Colonic mucosa (tissue), 4 donors: ENCODE data around the gene DCXR. TPM values are rescaled to one million over a fixed set of nuclear protein-coding genes. Genes with fewer than 3 reads are reported as not detected.

ENCODE experiments used
- DNase-seq: peaks from one replicate; pipeline ENCODE4 v3.0.0-alpha.2; 2020
- H3K27ac ChIP-seq: fragments of 200-600 bp; one replicate; pipeline ENCODE4 v1.8.0; 2021
- H3K27me3 ChIP-seq: fragments of 200-600 bp; one replicate; pipeline ENCODE4 v1.8.0; 2021
- H3K36me3 ChIP-seq: fragments of 200-600 bp; one replicate; pipeline ENCODE4 v1.8.0; 2021
- H3K4me1 ChIP-seq: fragments of 200-600 bp; one replicate; pipeline ENCODE4 v1.8.0; 2021; ENCODE audit warnings: mild to moderate bottlenecking
- H3K4me3 ChIP-seq: fragments of 200-600 bp; one replicate; pipeline ENCODE4 v1.8.0; 2021
- H3K9ac ChIP-seq, 2 donors: one replicate each; pipeline ENCODE4 v1.7.0; 2013; ENCODE audit warnings: control low read depth in 2 of 2, low read depth in 2 of 2, low read length in 2 of 2
- H3K9me3 ChIP-seq: fragments of 200-600 bp; one replicate; pipeline ENCODE4 v1.8.0; 2021
- intact Hi-C: fragments of 100-400 bp; cut with DNase I; formaldehyde crosslinking; loops from one replicate; pipeline ENCODE4 v1.14.1; 2022
- total RNA-seq, 2 donors: library from RNA; stranded (reverse); fragmentation: NEBNext Ultra II Directional in 1 of 2; extraction: Animal tissue kit (Norgen Biotek cat#: 25700) in 1 of 2; gene quantifications; one replicate each; pipeline ENCODE4 v1.2.1, GENCODE V29; 2021
- TF ChIP-seq, protein P1 (sequence below): fragments of 200-600 bp; IDR thresholded peaks from one replicate; pipeline ENCODE4 v1.8.0; 2022; ENCODE audit warnings: antibody characterized with exemption, mild to moderate bottlenecking
- donor health status: healthy.
- donor health status: DM: no; HTN: no; CAD: no.
- donor health status: DM: no; HTN: no; CAD: no.

DCXR gene
- total RNA-seq, 2 donors from 2014 or later, result 115 to 183 TPM

DNA sequence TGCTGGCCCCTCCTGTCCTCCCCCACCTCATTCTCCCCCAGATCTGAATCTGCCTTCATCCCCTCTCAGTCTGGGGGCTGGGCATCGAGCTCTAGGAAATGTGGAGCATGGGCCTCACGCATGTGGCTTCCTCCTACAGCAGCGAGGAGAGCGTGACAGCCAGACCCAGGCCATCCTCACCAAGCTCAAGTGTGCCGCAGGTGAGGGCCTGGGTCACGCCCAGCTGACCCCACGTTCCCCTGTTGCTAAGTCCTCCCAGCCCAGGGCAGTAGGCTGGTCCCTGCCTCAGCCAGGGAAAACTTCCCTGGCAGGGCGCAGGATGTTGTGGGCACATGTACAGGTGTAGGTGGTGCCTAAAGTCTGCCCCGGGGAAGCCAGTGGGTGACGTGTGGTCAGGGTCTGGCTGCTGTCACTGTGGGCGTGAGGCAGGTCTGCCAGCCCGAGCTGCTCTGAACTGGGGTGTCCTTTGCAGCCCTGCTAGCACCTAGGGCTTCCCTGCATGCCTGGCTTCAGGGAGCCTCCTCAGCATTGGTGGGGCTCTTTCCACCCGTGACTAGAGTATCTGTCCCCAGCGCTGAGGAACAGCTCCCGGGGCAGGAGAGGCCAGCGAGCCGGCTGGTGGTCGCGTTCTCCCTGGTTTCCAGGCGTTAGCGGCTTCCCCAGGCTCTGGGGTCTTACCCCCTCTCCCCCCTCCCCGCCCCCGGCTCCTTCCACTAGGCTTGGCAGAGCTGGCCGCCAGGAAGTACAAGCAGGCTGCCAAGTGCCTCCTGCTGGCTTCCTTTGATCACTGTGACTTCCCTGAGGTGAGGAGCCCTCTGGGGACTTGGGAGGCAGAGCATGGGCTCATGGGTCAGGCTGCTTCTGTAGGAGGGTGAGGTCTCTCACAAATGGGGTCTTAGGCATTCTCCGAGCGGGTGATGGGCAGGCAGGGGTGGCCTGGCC is 17.8 kb upstream of the DCXR start:
- no peak for DNase-seq
- Histone ChIP-seq H3K27me3 (no peaks in the 10 kb centered on the region), H3K4me1 (peaks cover 16% of the 10 kb centered on the region), H3K4me3 (no peak overlapping the region), H3K36me3 (peaks cover 10% of the 10 kb centered on the region), H3K27ac (no peak overlapping the region), H3K9me3 (no peaks in the 10 kb centered on the region), H3K9ac (no peak overlapping the region)
- TF ChIP-seq, protein P1, sequence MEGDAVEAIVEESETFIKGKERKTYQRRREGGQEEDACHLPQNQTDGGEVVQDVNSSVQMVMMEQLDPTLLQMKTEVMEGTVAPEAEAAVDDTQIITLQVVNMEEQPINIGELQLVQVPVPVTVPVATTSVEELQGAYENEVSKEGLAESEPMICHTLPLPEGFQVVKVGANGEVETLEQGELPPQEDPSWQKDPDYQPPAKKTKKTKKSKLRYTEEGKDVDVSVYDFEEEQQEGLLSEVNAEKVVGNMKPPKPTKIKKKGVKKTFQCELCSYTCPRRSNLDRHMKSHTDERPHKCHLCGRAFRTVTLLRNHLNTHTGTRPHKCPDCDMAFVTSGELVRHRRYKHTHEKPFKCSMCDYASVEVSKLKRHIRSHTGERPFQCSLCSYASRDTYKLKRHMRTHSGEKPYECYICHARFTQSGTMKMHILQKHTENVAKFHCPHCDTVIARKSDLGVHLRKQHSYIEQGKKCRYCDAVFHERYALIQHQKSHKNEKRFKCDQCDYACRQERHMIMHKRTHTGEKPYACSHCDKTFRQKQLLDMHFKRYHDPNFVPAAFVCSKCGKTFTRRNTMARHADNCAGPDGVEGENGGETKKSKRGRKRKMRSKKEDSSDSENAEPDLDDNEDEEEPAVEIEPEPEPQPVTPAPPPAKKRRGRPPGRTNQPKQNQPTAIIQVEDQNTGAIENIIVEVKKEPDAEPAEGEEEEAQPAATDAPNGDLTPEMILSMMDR, result no peak
- intact Hi-C loops, result no loop called here

DNA sequence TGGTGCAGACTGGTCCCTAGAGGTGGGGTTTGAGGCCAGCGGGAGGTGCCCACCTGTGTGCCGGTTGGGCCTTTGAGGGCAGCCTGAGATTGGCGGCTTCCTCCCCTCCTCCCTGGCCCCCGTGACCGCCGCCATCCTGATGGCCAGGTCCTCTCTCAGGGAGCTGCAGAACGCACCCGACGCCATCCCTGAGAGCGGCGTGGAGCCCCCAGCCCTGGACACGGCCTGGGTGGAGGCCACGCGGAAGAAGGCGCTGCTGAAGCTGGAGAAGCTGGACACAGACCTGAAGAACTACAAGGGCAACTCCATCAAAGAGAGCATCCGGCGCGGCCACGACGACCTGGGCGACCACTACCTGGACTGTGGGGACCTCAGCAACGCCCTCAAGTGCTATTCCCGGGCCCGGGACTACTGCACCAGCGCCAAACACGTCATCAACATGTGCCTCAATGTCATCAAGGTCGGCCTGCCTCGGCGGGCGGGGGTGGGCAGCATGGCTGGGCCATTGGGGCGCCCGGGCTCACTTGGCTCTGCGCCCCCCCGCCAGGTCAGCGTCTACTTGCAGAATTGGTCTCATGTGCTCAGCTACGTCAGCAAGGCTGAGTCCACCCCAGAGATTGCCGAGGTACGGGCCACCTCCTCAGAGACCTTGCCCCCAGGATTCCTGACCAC is 17.0 kb upstream of the DCXR start:
- no peak overlapping the region for H3K4me3 ChIP-seq
- DNase-seq, result no peak
- intact Hi-C loops, result no loop called here
- TF ChIP-seq, protein P1, result no peak
- H3K36me3 ChIP-seq, result peaks cover 6% of the 10 kb centered on the region
- no peak overlapping the region for H3K27ac ChIP-seq
- no peaks in the 10 kb centered on the region for H3K9me3 ChIP-seq
- peaks cover 16% of the 10 kb centered on the region for H3K4me1 ChIP-seq
- no peak overlapping the region for H3K9ac ChIP-seq
- no peaks in the 10 kb centered on the region for H3K27me3 ChIP-seq

DNA sequence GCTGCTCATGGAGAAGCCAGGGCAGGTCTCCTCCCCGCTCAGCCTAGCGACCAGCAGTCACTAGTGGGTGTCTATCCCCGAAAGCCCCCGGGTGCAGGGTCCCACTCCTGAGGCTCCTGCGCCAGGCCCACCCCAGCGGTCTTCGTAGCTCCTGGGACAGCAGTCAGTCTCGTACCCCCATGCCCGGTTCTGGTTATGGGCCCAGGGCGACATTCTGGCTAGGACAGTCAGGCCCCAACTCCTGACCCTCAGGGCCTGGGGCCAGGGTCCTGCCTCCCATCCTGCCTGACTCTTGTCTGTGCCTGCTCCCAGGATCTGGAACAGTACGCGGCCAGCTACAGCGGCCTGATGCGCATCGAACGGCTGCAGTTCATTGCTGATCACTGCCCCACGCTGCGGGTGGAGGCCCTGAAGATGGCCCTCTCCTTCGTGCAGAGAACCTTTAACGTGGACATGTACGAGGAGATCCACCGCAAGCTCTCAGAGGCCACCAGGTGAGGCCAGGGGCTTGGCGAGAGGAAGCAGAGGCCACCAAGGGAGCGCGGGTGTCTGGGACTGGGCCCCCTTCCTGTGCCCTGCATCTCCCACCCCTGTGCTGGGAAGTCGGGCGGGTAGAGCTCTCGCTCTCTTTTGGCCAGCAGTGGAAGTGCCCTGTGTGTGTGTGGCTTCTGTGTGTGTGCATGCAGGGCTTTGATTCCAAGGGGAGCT is 16.2 kb upstream of the DCXR start:
- no peaks in the 10 kb centered on the region for H3K9me3 ChIP-seq
- no peak for DNase-seq
- TF ChIP-seq, protein P1, result no peak
- intact Hi-C loops, result no loop called here
- H3K36me3 ChIP-seq, result peaks cover 6% of the 10 kb centered on the region
- H3K27ac ChIP-seq, result no peak overlapping the region
- H3K9ac ChIP-seq, result no peak overlapping the region
- H3K4me3 ChIP-seq, result no peak overlapping the region
- no peaks in the 10 kb centered on the region for H3K27me3 ChIP-seq
- peaks cover 16% of the 10 kb centered on the region for H3K4me1 ChIP-seq

DNA sequence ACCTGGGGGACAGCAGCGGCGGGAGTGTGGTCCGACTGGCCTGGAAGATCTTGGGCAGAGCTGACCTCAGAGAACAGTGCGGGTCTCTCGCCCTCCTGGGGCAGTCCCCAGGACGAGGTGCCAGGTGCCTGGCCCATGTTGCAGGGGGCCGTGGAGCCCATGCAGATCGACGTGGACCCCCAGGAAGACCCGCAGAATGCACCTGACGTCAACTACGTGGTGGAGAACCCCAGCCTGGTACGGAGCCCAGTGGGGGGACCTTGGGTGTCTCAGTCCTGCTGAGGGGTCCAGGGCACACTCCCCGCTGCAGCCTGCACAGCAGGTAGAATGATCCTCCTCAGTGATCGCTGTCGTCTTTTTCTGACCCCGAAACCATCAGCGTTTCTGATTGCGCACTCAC is 15.6 kb upstream of the DCXR start:
- Histone ChIP-seq H3K9me3 (no peaks in the 10 kb centered on the region), H3K4me1 (peaks cover 16% of the 10 kb centered on the region), H3K27ac (no peak overlapping the region), H3K36me3 (peaks cover 2% of the 10 kb centered on the region), H3K27me3 (no peaks in the 10 kb centered on the region), H3K9ac (peak overlapping the region; percentile 77 to 88), H3K4me3 (peak overlapping the region; percentile 94)
- DNase-seq, result no peak
- intact Hi-C loops, result no loop called here
- TF ChIP-seq, protein P1, result no peak

DNA sequence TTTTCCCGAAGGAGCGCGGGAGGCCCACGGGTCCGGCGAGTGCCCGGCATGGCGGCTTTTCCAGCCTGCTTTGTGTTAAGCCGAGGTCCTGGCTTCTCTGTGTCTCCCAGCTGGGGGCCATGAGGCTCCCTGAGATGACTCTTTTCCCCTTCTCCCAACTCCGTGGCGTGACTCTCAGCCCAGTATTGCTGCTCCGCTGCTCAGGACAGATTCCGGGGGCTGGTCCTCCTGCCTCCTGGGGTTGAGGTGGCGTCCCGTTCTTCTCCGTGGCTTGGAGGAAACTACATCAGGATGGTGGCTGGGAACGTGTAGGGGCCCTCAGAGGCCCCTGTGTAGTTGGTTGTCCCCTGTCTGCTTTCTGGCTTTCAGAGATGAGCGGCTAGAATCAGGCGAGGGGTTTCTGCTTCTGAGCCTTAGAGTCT is 15.2 kb upstream of the DCXR start:
- peaks cover 16% of the 10 kb centered on the region for H3K4me1 ChIP-seq
- peak overlapping the region; percentile 94 for H3K4me3 ChIP-seq
- no peaks in the 10 kb centered on the region for H3K36me3 ChIP-seq

More for the DNA sequence above, 15.2 kb upstream of the DCXR start:
- intact Hi-C loops, result no loop called here
- DNase-seq, result no peak
- Histone ChIP-seq H3K9me3 (no peaks in the 10 kb centered on the region), H3K27me3 (no peaks in the 10 kb centered on the region), H3K27ac (no peak overlapping the region), H3K9ac (peak overlapping the region; percentile 77 to 88)
- TF ChIP-seq, protein P1, result no peak
